ENCODE measurements around the gene ZNF672.
A peak's percentile ranks its signal among the peaks of the same experiment; 100 is the strongest.

DNA sequence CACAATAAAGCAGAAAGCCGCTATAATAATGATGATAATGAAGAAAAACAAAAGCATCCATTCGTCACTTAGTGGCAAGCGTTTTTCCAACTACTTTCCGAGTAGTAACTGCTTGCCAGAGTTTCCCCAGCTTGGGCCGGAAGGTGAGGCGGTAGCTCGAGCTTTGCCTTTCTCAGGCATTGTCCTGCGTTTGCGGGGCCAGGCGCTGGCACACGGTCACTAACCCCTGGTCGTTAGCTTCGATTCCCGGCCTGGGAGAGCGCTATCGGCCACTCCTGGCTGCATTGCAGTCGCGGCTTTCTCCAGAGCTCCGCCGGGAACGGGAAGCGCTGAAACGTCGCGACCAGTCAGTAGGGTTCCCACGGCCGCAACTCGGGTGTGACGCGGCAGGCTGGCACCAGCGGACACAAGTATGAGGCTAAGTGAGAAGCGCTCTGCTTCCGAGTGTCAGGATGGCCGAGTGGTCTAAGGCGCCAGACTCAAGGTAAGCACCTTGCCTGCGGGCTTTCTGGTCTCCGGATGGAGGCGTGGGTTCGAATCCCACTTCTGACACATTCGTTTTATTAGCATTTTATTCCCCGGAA is 35.5 kb downstream of the ZNF672 start:
- TF ChIP-seq TAF1 (IDR thresholded peaks at IDR 0.05; ENCODE audit: borderline replicate concordance, low read depth, low read length) (no peak), POLR2A (IDR thresholded peaks at IDR 0.05; ENCODE audit: low read depth, low read length) (0 out of 2 replicates have a peak, but pooled peaks have one; percentile 36), POLR2AphosphoS5 (IDR thresholded peaks at IDR 0.05; ENCODE audit: low read depth, low read length) (no peak)

All from GM12892 (cell line).